NT2/D1 (cell line): ENCODE results near the gene CSK.

Source experiments
- DNase-seq: peaks from one replicate; pipeline ENCODE4 v3.0.0-alpha.2; 2011; ENCODE audit warnings: low read depth, low spot score
- H3K27me3 ChIP-seq: 2 replicates; pipeline ENCODE4 v1.6.0; 2011; ENCODE audit warnings: mild to moderate bottlenecking; ENCODE audit not compliant: insufficient read length, insufficient read depth
- H3K36me3 ChIP-seq: 2 replicates; pipeline ENCODE4 v1.6.1; 2011; ENCODE audit warnings: mild to moderate bottlenecking, low read length, mixed read lengths; ENCODE audit not compliant: insufficient read depth, insufficient read length
- H3K4me1 ChIP-seq: 2 replicates; pipeline ENCODE4 v1.5.1; 2011; ENCODE audit not compliant: insufficient read depth, insufficient read length
- H3K4me3 ChIP-seq: 2 replicates; pipeline ENCODE4 v1.5.1; 2011; ENCODE audit warnings: low read depth; ENCODE audit not compliant: insufficient read length
- H3K9ac ChIP-seq: 2 replicates; pipeline ENCODE4 v1.6.0; 2011; ENCODE audit warnings: low read depth; ENCODE audit not compliant: insufficient read length
- H3K9me3 ChIP-seq: 2 replicates; pipeline ENCODE4 v1.5.1; 2011; ENCODE audit warnings: mild to moderate bottlenecking, low read length; ENCODE audit not compliant: insufficient read depth
- SUZ12 ChIP-seq: IDR thresholded peaks from 2 replicates; pipeline ENCODE4 v1.6.1; 2011; ENCODE audit not compliant: insufficient read length, insufficient read depth; ENCODE audit errors: extremely low read depth
- YY1 ChIP-seq: IDR thresholded peaks from 2 replicates; pipeline ENCODE4 v1.6.1; 2011; ENCODE audit not compliant: insufficient read length, insufficient read depth
- ZNF274 ChIP-seq: IDR thresholded peaks from 2 replicates; pipeline ENCODE4 v1.6.1; 2011; ENCODE audit warnings: mild to moderate bottlenecking, low read depth, low read length

Gene CSK

DNA sequence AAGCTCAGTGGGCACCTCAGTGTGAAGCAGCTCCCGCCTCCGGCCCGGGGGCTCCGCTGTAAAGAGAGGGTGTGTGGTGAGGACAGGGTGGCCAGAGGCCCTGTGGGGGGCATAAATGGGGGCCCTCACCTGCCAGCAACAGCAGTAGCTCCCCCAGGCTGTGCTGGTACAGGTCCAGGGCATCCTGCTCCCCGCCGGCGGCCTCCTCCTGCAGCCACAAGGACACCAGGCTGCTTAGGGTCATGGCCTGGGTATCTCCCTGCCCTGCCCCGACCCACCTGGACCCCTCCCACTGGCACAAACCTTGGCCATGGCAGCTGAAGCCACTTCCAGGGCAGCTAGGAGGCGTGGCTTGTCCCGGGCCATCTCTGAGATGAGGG lies 56.2 kb downstream of the CSK start:
- Histone ChIP-seq H3K9ac (peak overlapping the region; percentile 34), H3K4me1 (peaks cover 40% of the 10 kb centered on the region)
- no peak for TF ChIP-seq SUZ12
- TF ChIP-seq YY1 = no peak
- TF ChIP-seq ZNF274 = no peak

GRCh38 chr15:74838746-74839525 lies 57.1 kb downstream of the CSK start:
- Histone ChIP-seq H3K27me3 (no peaks in the 10 kb centered on the region), H3K9ac (peak overlapping the region; percentile 42), H3K36me3 (peaks cover 49% of the 10 kb centered on the region), H3K4me3 (no peak overlapping the region), H3K4me1 (peaks cover 40% of the 10 kb centered on the region), H3K9me3 (no peaks in the 10 kb centered on the region)
- TF ChIP-seq SUZ12 (no peak), ZNF274 (no peak), YY1 (no peak)
- no peak for DNase-seq

More for the DNA sequence above, 56.2 kb downstream of the CSK start:
- H3K9me3 ChIP-seq = no peaks in the 10 kb centered on the region
- H3K36me3 ChIP-seq = peaks cover 49% of the 10 kb centered on the region
- H3K4me3 ChIP-seq = no peak overlapping the region
- no peaks in the 10 kb centered on the region for H3K27me3 ChIP-seq
- DNase-seq = no peak

DNA sequence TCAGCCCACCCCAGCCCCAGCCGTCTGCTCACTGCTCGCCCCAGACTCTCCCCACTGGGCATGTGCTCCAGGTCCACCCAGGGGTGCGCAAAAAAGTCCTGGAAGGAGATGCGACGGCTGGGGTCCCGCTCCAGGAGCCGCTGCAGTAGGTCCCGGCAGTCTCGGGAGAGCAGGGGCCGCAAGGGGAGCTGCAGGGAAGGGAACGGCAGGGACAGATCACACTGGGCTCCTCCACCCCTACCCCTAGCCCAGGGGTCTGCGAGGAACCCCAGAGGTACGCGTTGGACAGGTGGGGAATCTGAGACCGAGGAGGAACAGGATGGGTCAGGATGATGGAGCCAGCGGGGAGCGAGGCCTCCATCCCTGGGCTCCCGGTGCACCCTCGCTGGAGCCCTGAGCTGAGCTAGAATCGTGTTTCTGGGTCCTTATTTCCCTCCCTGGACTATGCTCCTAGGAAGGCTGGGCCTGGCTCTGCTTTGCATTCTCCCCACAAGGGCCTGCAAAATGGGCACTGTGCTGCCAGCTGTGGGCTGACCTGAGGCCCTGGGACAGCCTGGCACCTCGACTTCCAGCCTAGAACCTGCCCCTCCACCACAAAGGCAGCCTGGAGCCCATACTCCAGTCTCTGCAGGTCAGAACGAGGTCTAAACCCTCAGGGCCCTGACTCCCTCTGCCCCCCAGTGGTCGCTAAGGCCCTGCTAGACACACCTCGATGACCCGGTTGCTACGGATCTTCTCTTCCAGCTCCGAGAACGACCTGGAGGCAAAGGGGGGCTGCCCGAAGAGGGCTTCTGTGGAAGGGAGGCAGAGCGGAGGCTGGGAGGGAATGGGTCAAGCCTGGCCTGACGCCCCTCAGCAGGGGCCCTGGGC lies 57.9 kb downstream of the CSK start:
- Histone ChIP-seq H3K4me1 (peaks cover 38% of the 10 kb centered on the region), H3K9me3 (no peaks in the 10 kb centered on the region), H3K4me3 (no peak overlapping the region), H3K27me3 (no peaks in the 10 kb centered on the region), H3K9ac (peak overlapping the region; percentile 42), H3K36me3 (peaks cover 53% of the 10 kb centered on the region)
- no peak for DNase-seq
- TF ChIP-seq ZNF274 (no peak), YY1 (no peak), SUZ12 (no peak)

DNA sequence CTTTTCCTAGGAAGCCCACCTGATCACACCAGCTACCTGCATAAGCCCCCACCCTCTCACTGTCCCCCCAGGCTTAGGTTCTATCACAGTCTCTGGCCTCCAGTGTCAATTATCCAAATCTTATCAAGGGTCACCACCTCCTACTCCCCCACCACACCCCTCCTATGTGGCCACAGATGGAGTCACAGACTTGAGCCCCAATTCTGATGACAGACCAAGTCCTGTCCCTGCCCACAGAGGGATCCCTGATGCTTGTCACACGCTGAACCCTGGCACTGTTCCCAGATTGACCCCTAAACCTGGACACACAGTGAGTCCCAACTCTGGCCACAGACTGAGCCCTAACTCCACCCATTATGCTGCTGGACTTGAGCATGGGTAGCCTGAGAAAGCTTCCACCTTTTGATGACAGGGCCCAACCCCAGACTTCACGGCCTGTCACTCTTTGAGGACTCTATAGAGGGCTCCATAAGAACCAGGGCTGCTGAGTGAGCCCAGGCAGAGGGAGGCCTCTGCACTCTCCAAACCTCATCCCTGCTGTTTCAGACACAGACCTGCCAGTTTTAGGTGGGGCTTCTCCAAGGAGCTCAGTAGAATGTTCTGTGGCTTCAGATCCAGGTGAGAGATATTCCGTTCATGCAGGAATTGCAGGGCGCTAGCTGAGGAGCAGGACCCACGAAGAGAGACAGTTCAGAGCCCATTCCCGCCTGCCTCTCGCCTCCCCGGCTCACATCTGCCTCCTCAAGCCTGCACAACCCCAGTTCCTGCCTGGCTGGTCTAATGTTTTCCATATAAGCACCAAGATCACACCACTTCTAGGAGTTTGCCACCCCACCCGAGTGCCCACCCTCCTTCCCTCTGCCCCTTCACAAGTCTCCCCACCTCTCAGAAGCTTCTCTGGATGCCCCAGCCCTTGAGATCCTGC lies 59.2 kb downstream of the CSK start:
- TF ChIP-seq SUZ12 (no peak), ZNF274 (no peak), YY1 (no peak)
- Histone ChIP-seq H3K4me1 (peaks cover 34% of the 10 kb centered on the region), H3K4me3 (no peak overlapping the region), H3K27me3 (no peaks in the 10 kb centered on the region), H3K36me3 (peaks cover 56% of the 10 kb centered on the region), H3K9me3 (no peaks in the 10 kb centered on the region), H3K9ac (peak overlapping the region; percentile 44)
- no peak for DNase-seq

GRCh38 chr15:74841891-74842373 lies 60.1 kb downstream of the CSK start:
- no peak for TF ChIP-seq ZNF274
- no peak for TF ChIP-seq SUZ12
- TF ChIP-seq YY1 = no peak
- Histone ChIP-seq H3K27me3 (no peaks in the 10 kb centered on the region), H3K9ac (peak overlapping the region; percentile 94), H3K4me1 (peaks cover 34% of the 10 kb centered on the region), H3K4me3 (peak overlapping the region; percentile 92), H3K9me3 (no peaks in the 10 kb centered on the region), H3K36me3 (peaks cover 52% of the 10 kb centered on the region)
- no peak for DNase-seq

GRCh38 chr15:74842581-74843444 lies 60.9 kb downstream of the CSK start, which contains the start of gene ULK3:
ULK3 (minus strand) TSS chr15:74843156; CDS start chr15:74843105, 51 bp downstream.
- TF ChIP-seq SUZ12 = no peak
- no peak for TF ChIP-seq YY1
- TF ChIP-seq ZNF274 = no peak
- Histone ChIP-seq H3K36me3 (peaks cover 57% of the 10 kb centered on the region), H3K4me1 (peaks cover 30% of the 10 kb centered on the region), H3K4me3 (peak within 1 kb of the TSS; percentile 92), H3K27me3 (no peaks in the 10 kb centered on the region), H3K9ac (peak within 1 kb of the TSS; percentile 94), H3K9me3 (no peaks in the 10 kb centered on the region)
- peak; percentile 88 for DNase-seq
